Measurements from ENCODE around the gene FFAR3.

FFAR3 gene

GRCh38 chr19:35357867-35358573 lies at the start of gene FFAR3:
Gene FFAR3, plus strand, starts transcription at chr19:35358460. Its CDS starts 431 bp downstream, at chr19:35358891.
- no peak for DNase-seq (ENCODE audit: insufficient read length, low spot score)
- no peak for FAIRE-seq

GRCh38 chr19:35308910-35309309 lies 49.4 kb upstream of the FFAR3 start:
- FAIRE-seq (no peak), DNase-seq (ENCODE audit: insufficient read length, low spot score) (no peak)

- FAIRE-seq (no peak), DNase-seq (ENCODE audit: insufficient read length, low spot score) (no peak)
These were observed 48.6 kb upstream of the FFAR3 start for GRCh38 chr19:35309481-35310279.

GRCh38 chr19:35310331-35310730 lies 47.9 kb upstream of the FFAR3 start:
- no peak for FAIRE-seq
- no peak for DNase-seq (ENCODE audit: insufficient read length, low spot score)

GRCh38 chr19:35310811-35311465 lies 47.3 kb upstream of the FFAR3 start:
- FAIRE-seq, result no peak
- no peak for DNase-seq (ENCODE audit: insufficient read length, low spot score)

- no peak for DNase-seq (ENCODE audit: insufficient read length, low spot score)
- FAIRE-seq, result no peak
These were observed 46.2 kb upstream of the FFAR3 start for GRCh38 chr19:35311901-35312665.

GRCh38 chr19:35313587-35313986 lies 44.7 kb upstream of the FFAR3 start:
- FAIRE-seq (no peak), DNase-seq (ENCODE audit: insufficient read length, low spot score) (peak; percentile 32)

GRCh38 chr19:35314031-35314430 lies 44.2 kb upstream of the FFAR3 start:
- FAIRE-seq, result no peak
- DNase-seq (ENCODE audit: insufficient read length, low spot score), result no peak

- FAIRE-seq (no peak), DNase-seq (ENCODE audit: insufficient read length, low spot score) (no peak)
These were observed 43.3 kb upstream of the FFAR3 start for GRCh38 chr19:35314858-35315470.

GRCh38 chr19:35315883-35316282 lies 42.4 kb upstream of the FFAR3 start:
- DNase-seq (ENCODE audit: insufficient read length, low spot score) (no peak), FAIRE-seq (no peak)

GRCh38 chr19:35316560-35316959 lies 41.7 kb upstream of the FFAR3 start:
- no peak for FAIRE-seq

GRCh38 chr19:35317464-35318043 lies 40.7 kb upstream of the FFAR3 start:
- FAIRE-seq (no peak), DNase-seq (ENCODE audit: insufficient read length, low spot score) (no peak)

More at GRCh38 chr19:35316560-35316959, 41.7 kb upstream of the FFAR3 start:
- DNase-seq (ENCODE audit: insufficient read length, low spot score), result no peak

GRCh38 chr19:35318679-35319448 lies 39.4 kb upstream of the FFAR3 start:
- FAIRE-seq (no peak), DNase-seq (ENCODE audit: insufficient read length, low spot score) (peak; percentile 88)

GRCh38 chr19:35320065-35320713 lies 38.1 kb upstream of the FFAR3 start:
- no peak for FAIRE-seq
- no peak for DNase-seq (ENCODE audit: insufficient read length, low spot score)

- FAIRE-seq (no peak), DNase-seq (ENCODE audit: insufficient read length, low spot score) (no peak)
These were observed 37.0 kb upstream of the FFAR3 start for GRCh38 chr19:35321291-35321690.

GRCh38 chr19:35322014-35322413 lies 36.2 kb upstream of the FFAR3 start:
- DNase-seq (ENCODE audit: insufficient read length, low spot score) (no peak), FAIRE-seq (no peak)

GRCh38 chr19:35327642-35328041 lies 30.6 kb upstream of the FFAR3 start:
- FAIRE-seq, result no peak
- DNase-seq (ENCODE audit: insufficient read length, low spot score), result no peak

- FAIRE-seq (no peak), DNase-seq (ENCODE audit: insufficient read length, low spot score) (no peak)
These were observed 29.4 kb upstream of the FFAR3 start, which contains the start of gene CD22 for GRCh38 chr19:35328851-35329285. Gene CD22, plus strand, starts transcription at chr19:35329187. Its CDS starts 2,854 bp downstream, at chr19:35332041.

GRCh38 chr19:35329323-35329722 lies 28.9 kb upstream of the FFAR3 start:
- FAIRE-seq (no peak), DNase-seq (ENCODE audit: insufficient read length, low spot score) (no peak)
